LNCaP clone FGC (cell line): ENCODE results near the gene ITPRID2.

Experiments
- DNase-seq: peaks from one replicate; pipeline ENCODE4 v3.0.0-alpha.2; 2011; ENCODE audit warnings: low read depth
- H3K4me3 ChIP-seq: 2 replicates; pipeline ENCODE4 v1.5.1; 2011; ENCODE audit warnings: mild to moderate bottlenecking, low read depth, low read length, control low read depth
- CTCF ChIP-seq: IDR thresholded peaks from 2 replicates; pipeline ENCODE4 v1.5.1; 2012; ENCODE audit warnings: mild to moderate bottlenecking; ENCODE audit not compliant: control insufficient read depth, insufficient read depth; ENCODE audit errors: extremely low read depth

Gene ITPRID2

GRCh38 chr2:181971032-181971431 lies 79.5 kb downstream of the ITPRID2 start:
- no peak overlapping the region for H3K4me3 ChIP-seq
- TF ChIP-seq CTCF: no peak
- DNase-seq: no peak

DNA sequence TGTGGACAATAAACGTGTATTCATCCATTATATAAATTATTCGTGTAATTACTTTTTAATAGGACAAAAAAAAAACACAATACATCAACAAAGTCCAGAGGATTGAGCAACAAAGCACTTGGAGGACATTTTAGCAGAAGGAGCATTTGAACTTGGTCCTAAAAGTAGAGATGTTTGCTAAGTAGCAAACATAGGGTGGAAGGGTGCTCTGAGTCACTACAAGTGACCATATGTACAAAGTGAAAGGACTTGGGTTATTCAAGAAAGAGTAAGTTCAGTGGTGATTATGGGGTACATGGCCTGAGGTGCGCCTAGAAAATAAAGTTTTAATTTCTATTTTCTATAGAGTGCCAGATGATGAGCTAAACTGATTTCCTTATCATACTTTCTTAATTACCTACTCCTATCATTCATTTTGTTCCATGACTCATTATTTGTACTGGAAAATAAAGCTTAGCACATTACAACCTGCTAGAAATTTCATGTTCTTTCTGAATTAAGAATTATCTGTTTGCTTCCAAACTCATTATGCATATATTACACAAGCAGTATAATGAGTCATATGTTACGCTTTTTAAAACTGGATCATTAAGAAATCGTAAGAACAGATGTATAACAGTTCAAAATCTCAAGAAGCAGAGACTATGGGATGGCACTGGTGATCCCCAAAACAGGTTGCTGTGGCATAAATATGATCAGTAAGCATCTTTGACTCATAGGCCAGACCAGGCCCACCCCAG lies 81.1 kb downstream of the ITPRID2 start:
- TF ChIP-seq CTCF: no peak
- no peak for DNase-seq
- no peak overlapping the region for H3K4me3 ChIP-seq

DNA sequence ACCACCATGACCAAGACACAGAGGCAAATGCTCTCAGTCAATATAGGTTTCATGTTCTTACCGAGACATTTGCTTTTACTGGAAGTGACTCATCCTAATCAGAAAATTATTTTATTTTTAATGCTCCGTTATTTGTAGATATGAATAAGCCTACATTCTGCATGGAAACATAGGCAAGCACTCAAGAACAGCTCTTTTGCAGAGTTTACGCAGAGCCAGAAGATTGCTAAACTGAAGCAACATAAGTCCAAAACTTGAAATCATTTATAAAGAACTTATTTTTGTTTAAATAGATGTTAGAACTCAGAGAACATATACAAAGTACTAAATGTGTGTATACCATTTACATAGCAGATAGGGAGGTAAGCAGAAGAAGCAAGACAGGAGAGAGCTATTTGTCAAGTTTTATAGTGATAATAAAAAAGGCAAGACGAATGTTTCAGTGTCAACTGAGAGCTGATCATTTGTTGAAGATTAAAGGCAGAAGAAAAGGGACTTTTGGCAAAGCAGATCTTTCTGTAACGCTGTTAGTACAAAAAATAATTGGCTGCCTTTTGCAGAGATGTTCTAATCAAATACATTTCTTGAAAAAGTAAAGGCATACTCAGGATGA lies 81.7 kb downstream of the ITPRID2 start:
- TF ChIP-seq CTCF: no peak
- H3K4me3 ChIP-seq: no peak overlapping the region
- no peak for DNase-seq

DNA sequence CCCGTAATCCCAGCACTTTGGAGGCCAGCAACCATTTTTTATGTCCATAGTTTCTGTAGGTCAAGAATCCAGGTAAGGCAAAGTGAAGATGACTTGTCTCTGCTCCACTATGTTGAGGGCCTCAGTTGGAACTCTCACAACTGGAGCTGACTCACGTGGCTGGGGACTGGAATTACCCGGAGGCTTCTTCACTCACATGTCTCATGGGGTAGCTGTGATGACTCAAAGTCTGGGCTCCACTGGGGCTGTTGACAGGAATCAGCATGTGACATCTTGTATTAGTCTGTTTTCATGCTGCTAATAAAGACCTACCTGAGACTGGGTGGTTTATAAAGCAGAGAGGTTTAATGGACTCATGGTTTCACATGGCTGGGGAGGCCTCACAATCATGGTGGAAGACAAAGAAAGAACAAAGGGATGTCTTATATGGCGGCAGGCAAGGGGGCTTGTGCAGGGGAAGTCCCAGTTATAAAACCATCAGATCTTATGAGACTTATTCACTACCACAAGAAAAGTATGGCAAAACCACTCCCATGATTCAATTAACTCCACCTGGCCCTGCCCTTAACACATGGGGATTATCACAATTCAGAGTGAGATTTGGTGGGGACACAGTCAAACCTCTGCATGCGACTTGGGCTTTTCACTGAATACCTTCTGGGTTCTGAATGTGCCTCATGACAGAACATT lies 86.3 kb downstream of the ITPRID2 start:
- TF ChIP-seq CTCF: no peak
- no peak overlapping the region for H3K4me3 ChIP-seq
- no peak for DNase-seq

DNA sequence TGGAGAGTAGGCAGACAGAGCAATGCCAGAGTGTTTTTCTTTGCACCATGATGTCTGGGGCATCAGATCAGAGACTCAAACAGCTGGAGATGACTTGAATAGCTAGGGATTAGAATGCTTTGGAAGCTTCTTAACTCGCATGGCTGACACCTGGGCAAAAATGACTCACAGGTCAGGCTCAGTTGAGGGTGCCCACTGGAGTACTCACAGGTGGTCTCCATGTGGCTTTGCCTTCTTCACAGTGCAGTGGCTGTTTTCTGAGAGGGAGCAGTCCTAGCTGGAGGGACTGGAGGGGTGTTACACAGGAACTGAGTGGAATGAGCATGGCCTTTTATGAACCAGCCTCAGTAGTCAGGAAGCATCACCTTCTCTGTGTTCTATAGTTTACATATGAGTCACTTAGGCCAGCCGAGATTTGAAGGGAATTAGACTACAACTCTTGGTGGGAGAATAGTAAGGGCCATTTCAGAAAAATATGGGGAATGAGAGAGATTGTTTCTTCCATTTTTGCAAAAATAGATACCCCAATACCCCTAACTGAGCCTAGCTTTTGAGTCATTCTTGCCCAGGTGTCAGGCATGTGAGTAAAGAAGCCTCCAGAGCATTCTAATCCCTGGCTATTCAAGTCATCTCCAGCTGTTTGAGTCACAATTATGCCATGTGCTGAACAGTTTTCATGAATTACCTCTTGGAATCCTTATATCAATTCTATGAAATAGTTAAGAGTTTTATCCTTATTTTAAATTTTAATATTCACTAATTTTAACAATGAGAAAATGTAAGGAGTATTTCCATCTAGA lies 87.0 kb downstream of the ITPRID2 start:
- no peak for TF ChIP-seq CTCF
- no peak overlapping the region for H3K4me3 ChIP-seq
- no peak for DNase-seq
